ENCODE data around the gene TIMM29.

TIMM29 gene

DNA sequence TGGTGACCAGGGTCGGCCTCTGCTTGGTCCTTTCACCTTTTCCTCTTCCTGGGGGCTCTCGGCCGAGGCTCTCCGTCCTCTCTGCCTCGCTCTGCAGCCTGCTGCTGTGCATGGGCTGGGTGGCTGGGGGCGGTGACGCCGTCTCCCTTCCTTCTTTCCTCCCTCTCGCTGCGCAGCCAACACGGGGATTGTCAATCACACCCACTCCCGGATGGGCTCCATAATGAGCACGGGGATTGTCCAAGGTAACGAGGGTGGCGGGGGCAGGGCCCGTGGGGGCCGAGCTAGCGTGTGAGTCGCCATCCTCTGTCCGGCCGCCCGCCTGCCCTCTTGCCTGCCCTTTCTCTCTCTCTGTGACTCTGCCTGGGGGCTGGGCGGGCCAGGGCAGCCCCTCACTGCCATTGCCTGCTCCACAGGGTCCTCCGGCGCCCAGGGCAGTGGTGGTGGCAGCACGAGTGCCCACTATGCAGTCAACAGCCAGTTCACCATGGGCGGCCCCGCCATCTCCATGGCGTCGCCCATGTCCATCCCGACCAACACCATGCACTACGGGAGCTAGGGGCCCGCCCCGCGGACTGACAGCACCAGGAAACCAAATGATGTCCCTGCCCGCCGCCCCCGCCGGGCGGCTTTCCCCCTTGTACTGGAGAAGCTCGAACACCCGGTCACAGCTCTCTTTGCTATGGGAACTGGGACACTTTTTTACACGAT is 7.3 kb upstream of the TIMM29 start:
- no peaks in the 10 kb centered on the region; the same call in 1 of the 2 replicates for H3F3A ChIP-seq (ENCODE audit: control insufficient read depth, insufficient read depth)
- no peaks in the 10 kb centered on the region for H3K79me2 ChIP-seq (ENCODE audit: control insufficient read depth, low read length)
- no peaks in the 10 kb centered on the region for H3K9me3 ChIP-seq (ENCODE audit: control insufficient read depth, insufficient read depth, low read length)
- H3K4me3 ChIP-seq (ENCODE audit: low read length): no peak overlapping the region
- no peaks in the 10 kb centered on the region for H3K27me3 ChIP-seq (ENCODE audit: control insufficient read depth, low read length)
- no peak overlapping the region for H3K4me2 ChIP-seq (ENCODE audit: low read length)
- TF ChIP-seq EZH2phosphoT487 (IDR thresholded peaks at IDR 0.05; ENCODE audit: borderline replicate concordance, low read length) (no peak), CTCF (IDR thresholded peaks at IDR 0.05; ENCODE audit: low read depth, low read length, poor library complexity, severe bottlenecking) (no peak)
- peaks cover 48% of the 10 kb centered on the region for H3K36me3 ChIP-seq (ENCODE audit: control insufficient read depth, low read length)
- H3K27ac ChIP-seq (ENCODE audit: low read depth, low read length): no peak overlapping the region
- no peaks in the 10 kb centered on the region for H3K9me2 ChIP-seq (replicated peaks; ENCODE audit: control insufficient read depth, low read length)
- no peaks in the 10 kb centered on the region for H4K20me1 ChIP-seq (ENCODE audit: control insufficient read depth, insufficient read depth, low read depth, low read length)
- no peaks in the 10 kb centered on the region for H3K4me1 ChIP-seq (ENCODE audit: control insufficient read depth, low read length)

DNA sequence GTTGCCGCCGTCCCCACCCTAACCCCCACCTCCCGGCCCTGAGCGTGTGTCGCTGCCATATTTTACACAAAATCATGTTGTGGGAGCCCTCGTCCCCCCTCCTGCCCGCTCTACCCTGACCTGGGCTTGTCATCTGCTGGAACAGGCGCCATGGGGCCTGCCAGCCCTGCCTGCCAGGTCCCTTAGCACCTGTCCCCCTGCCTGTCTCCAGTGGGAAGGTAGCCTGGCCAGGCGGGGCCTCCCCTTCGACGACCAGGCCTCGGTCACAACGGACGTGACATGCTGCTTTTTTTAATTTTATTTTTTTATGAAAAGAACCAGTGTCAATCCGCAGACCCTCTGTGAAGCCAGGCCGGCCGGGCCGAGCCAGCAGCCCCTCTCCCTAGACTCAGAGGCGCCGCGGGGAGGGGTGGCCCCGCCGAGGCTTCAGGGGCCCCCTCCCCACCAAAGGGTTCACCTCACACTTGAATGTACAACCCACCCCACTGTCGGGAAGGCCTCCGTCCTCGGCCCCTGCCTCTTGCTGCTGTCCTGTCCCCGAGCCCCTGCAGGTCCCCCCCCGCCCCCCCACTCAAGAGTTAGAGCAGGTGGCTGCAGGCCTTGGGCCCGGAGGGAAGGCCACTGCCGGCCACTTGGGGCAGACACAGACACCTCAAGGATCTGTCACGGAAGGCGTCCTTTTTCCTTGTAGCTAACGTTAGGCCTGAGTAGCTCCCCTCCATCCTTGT is 6.5 kb upstream of the TIMM29 start:
- Histone ChIP-seq H3K27ac (ENCODE audit: low read depth, low read length) (no peak overlapping the region), H3K27me3 (ENCODE audit: control insufficient read depth, low read length) (no peaks in the 10 kb centered on the region), H3K4me2 (ENCODE audit: low read length) (no peak overlapping the region), H4K20me1 (ENCODE audit: control insufficient read depth, insufficient read depth, low read depth, low read length) (no peaks in the 10 kb centered on the region), H3K4me3 (ENCODE audit: low read length) (no peak overlapping the region), H3K4me1 (ENCODE audit: control insufficient read depth, low read length) (no peaks in the 10 kb centered on the region), H3K36me3 (ENCODE audit: control insufficient read depth, low read length) (peaks cover 44% of the 10 kb centered on the region), H3F3A (ENCODE audit: control insufficient read depth, insufficient read depth) (no peaks in the 10 kb centered on the region), H3K9me2 (replicated peaks; ENCODE audit: control insufficient read depth, low read length) (no peaks in the 10 kb centered on the region), H3K79me2 (ENCODE audit: control insufficient read depth, low read length) (no peaks in the 10 kb centered on the region), H3K9me3 (ENCODE audit: control insufficient read depth, insufficient read depth, low read length) (no peaks in the 10 kb centered on the region)
- no peak for TF ChIP-seq CTCF (IDR thresholded peaks at IDR 0.05; ENCODE audit: low read depth, low read length, poor library complexity, severe bottlenecking)
- no peak for TF ChIP-seq EZH2phosphoT487 (IDR thresholded peaks at IDR 0.05; ENCODE audit: borderline replicate concordance, low read length)

DNA sequence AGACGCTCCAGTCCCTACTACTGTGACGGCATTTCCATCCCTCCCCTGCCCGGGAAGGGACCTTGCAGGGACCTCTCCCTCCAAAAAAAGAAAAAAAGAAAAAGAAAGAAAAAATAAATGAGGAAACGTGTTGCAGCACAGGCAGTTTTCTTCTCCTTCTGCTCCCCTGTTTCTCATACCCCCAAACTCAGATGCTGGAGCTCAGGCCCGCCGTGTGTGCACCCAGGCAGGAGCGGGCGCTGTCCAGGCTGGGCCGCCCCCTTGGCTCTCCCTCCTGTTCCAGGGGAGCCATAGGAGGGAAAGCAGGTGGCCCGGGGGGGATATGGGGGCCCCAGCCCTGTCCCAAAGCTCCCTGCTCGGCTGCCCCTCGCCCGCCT is 6.0 kb upstream of the TIMM29 start:
- Histone ChIP-seq H3K4me1 (ENCODE audit: control insufficient read depth, low read length) (peaks cover 3% of the 10 kb centered on the region), H3K27ac (ENCODE audit: low read depth, low read length) (no peak overlapping the region), H3K4me3 (ENCODE audit: low read length) (no peak overlapping the region), H4K20me1 (ENCODE audit: control insufficient read depth, insufficient read depth, low read depth, low read length) (no peaks in the 10 kb centered on the region), H3F3A (ENCODE audit: control insufficient read depth, insufficient read depth) (no peaks in the 10 kb centered on the region), H3K36me3 (ENCODE audit: control insufficient read depth, low read length) (peaks cover 44% of the 10 kb centered on the region), H3K9me2 (replicated peaks; ENCODE audit: control insufficient read depth, low read length) (no peaks in the 10 kb centered on the region), H3K27me3 (ENCODE audit: control insufficient read depth, low read length) (no peaks in the 10 kb centered on the region), H3K79me2 (ENCODE audit: control insufficient read depth, low read length) (peaks cover under 1% of the 10 kb centered on the region; the same call in 1 of the 2 replicates), H3K9me3 (ENCODE audit: control insufficient read depth, insufficient read depth, low read length) (no peaks in the 10 kb centered on the region), H3K4me2 (ENCODE audit: low read length) (no peak overlapping the region)
- TF ChIP-seq CTCF (IDR thresholded peaks at IDR 0.05; ENCODE audit: low read depth, low read length, poor library complexity, severe bottlenecking) (no peak), EZH2phosphoT487 (IDR thresholded peaks at IDR 0.05; ENCODE audit: borderline replicate concordance, low read length) (no peak)
